Measurements from ENCODE around the gene AMMECR1. TPM values are rescaled to one million over a fixed set of nuclear protein-coding genes. Genes with fewer than 3 reads are reported as not detected.

AMMECR1 gene
- 19.1 and 19.3 TPM in 2 replicates for total RNA-seq (ENCODE audit: low replicate concordance)
- long read RNA-seq, full-length matches to known transcripts: 32 of 44 reads
- long read RNA-seq, partial matches to known transcripts: 6 of 44 reads
- long read RNA-seq, other reads (novel, unspliced or antisense): 6 of 44 reads

DNA sequence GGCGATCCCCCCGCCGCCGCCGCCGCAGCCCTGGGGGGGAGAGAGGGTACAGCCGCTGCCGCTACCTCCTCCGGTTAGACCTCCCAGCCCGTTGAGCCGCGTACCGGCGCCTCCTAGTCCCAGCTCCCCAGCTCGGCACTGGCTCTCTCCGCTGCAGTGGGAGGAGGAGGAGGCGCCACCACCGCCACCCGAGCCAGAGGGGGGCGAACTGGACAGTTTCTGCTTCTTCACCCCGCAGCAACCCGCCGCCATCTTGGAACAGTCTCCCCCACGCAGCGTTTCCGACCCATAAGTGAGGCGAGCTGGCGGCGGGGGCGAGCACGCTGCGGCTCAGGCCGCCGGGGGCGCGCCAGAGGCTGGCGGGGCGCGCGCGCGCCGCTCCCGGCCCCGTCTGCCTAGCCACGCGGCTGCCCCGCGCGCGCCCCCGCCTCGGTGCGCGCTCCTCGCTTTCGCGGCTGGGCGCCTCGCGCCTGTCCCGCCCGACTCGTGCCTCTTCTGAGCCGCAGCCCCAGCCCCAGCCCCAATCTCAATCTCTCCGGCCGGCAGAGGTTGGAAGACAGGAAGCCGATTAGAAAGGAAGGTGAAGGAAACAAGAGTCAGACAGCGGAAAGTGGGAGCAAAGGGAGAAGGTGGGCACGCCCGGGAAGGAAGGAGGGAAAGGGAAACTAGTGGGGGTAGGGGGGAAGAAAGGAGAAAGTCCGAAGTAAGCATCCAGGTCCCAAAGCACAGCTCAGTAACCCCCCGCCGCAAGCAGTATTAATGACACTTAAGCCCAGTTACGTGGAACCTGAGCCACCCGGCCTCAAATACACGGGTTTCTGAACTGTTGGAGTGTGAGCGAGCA, at the start of gene AMMECR1:
Gene AMMECR1, minus strand, starts transcription at position 266 of the 844 bp plus-strand sequence. Its CDS starts 14 bp downstream, at position 252.
- Mint-ChIP-seq H3K36me3 (no peaks in the 10 kb centered on the region), H3K27me3 (no peaks in the 10 kb centered on the region), H3K27ac (peak within 1 kb of the TSS; percentile 94), H3K9me3 (no peaks in the 10 kb centered on the region), H3K4me1 (ENCODE audit: unreplicated experiment) (peaks cover 18% of the 10 kb centered on the region), H3K4me3 (peak within 1 kb of the TSS; percentile 99)
- TF ChIP-seq, protein P1, sequence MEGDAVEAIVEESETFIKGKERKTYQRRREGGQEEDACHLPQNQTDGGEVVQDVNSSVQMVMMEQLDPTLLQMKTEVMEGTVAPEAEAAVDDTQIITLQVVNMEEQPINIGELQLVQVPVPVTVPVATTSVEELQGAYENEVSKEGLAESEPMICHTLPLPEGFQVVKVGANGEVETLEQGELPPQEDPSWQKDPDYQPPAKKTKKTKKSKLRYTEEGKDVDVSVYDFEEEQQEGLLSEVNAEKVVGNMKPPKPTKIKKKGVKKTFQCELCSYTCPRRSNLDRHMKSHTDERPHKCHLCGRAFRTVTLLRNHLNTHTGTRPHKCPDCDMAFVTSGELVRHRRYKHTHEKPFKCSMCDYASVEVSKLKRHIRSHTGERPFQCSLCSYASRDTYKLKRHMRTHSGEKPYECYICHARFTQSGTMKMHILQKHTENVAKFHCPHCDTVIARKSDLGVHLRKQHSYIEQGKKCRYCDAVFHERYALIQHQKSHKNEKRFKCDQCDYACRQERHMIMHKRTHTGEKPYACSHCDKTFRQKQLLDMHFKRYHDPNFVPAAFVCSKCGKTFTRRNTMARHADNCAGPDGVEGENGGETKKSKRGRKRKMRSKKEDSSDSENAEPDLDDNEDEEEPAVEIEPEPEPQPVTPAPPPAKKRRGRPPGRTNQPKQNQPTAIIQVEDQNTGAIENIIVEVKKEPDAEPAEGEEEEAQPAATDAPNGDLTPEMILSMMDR (conservative IDR thresholded peaks at IDR 0.05): no peak
- DNase-seq (ENCODE audit: extremely low spot score, unreplicated experiment): peak; percentile 91

DNA sequence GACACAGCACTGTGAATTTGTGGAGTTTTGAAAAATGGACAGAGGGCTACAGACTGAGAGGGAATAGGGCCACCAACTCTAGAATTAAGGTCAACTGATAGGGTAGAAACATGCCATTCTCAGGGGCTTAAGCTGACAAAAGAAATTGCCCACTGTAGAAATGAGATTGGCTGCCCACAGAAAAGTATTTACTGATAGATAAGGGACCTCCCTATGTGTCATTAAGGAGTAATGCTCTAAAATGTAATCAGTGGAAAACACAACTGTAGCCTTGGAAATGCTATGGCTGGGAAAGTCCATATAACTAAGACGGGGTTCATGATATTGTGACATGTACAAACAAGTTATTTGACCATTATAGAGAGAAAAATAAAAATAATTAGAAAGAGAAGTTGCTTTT, 45.4 kb upstream of the AMMECR1 start:
- H3K4me1 Mint-ChIP-seq (ENCODE audit: unreplicated experiment): no peaks in the 10 kb centered on the region
- peaks cover 4% of the 10 kb centered on the region for H3K27me3 Mint-ChIP-seq
- H3K27ac Mint-ChIP-seq: no peak overlapping the region
- DNase-seq (ENCODE audit: extremely low spot score, unreplicated experiment): no peak
- H3K4me3 Mint-ChIP-seq: no peak overlapping the region
- H3K36me3 Mint-ChIP-seq: no peaks in the 10 kb centered on the region
- TF ChIP-seq, protein P1 (conservative IDR thresholded peaks at IDR 0.05): no peak
- no peaks in the 10 kb centered on the region for H3K9me3 Mint-ChIP-seq

DNA sequence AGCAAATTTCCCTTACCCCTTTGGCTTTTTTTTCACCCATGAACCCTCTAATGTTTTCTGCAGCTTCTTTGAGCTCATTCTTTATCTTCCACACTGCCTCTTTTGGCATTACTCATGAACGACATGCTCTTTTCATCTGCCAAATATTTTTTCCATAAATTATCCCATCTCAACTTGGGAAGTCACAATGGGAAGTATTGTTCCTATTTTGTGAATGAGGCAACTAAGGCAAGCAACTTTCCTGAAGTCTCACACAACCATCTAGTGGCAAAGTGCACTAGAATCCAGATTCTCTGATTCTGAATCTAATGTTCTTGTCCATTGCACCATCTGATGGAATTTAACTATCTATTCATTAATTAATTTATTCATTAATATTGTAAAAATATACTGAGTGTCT, 41.4 kb upstream of the AMMECR1 start:
- DNase-seq (ENCODE audit: extremely low spot score, unreplicated experiment): no peak
- TF ChIP-seq, protein P1 (conservative IDR thresholded peaks at IDR 0.05): no peak
- no peak overlapping the region for H3K4me3 Mint-ChIP-seq
- H3K4me1 Mint-ChIP-seq (ENCODE audit: unreplicated experiment): no peaks in the 10 kb centered on the region
- no peak overlapping the region for H3K27ac Mint-ChIP-seq
- no peaks in the 10 kb centered on the region for H3K27me3 Mint-ChIP-seq
- H3K36me3 Mint-ChIP-seq: no peaks in the 10 kb centered on the region
- H3K9me3 Mint-ChIP-seq: no peaks in the 10 kb centered on the region

DNA sequence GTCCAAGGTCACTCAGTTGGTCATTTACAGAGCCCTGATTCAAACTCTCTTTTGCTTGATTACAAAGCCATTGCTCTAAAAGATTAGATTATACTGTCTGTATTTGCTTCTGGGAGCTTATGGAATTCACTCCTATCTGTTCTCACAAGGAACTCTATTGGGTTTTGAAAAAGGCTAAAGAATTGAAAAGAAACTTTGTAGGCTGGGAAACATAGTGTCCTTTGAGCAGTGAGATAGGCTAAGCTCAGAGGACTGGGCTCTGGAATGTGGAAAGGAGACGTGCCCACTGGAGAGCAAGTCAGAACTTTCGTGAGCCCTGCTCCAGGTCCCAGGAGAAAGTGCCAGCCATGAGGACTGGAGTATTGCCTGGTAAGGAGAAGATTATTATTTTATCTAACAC, 40.7 kb upstream of the AMMECR1 start, which contains the start of gene RTL9:
Gene RTL9, plus strand, starts transcription at position 301 of the 400 bp plus-strand sequence. CDS start 91,770 bp downstream, outside the sequence.
- Mint-ChIP-seq H3K4me1 (ENCODE audit: unreplicated experiment) (no peaks in the 10 kb centered on the region), H3K9me3 (no peaks in the 10 kb centered on the region), H3K27me3 (no peaks in the 10 kb centered on the region), H3K27ac (no peak within 1 kb of the TSS), H3K4me3 (no peak within 1 kb of the TSS), H3K36me3 (no peaks in the 10 kb centered on the region)
- TF ChIP-seq, protein P1 (conservative IDR thresholded peaks at IDR 0.05): no peak
- DNase-seq (ENCODE audit: extremely low spot score, unreplicated experiment): no peak

DNA sequence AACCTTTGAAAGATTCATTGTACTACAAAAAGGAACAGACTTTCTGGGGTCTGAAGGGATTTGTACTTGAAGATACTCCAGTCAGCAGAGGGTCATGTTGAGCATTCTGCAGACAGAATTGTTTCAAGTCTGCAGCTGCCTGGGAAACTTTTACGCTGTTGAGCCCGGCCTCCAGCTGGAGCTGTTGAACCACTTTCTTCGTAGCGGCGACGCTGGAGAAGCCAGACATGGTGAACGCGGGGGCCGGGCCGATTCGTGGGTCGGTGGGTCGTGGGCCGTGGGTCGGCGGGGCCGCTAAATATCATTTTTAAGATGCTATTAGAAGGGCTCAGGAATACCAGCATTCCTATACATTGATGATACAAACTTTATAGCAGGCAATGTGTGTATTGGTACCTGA, 28.8 kb upstream of the AMMECR1 start:
- DNase-seq (ENCODE audit: extremely low spot score, unreplicated experiment): no peak
- TF ChIP-seq, protein P1 (conservative IDR thresholded peaks at IDR 0.05): no peak

More for the DNA sequence above, 28.8 kb upstream of the AMMECR1 start:
- Mint-ChIP-seq H3K36me3 (no peaks in the 10 kb centered on the region), H3K27ac (no peak overlapping the region), H3K4me1 (ENCODE audit: unreplicated experiment) (no peaks in the 10 kb centered on the region), H3K9me3 (no peaks in the 10 kb centered on the region), H3K27me3 (peaks cover 6% of the 10 kb centered on the region), H3K4me3 (no peak overlapping the region)
